Stimulated activated CD8-positive, alpha-beta memory T cell treated with anti-CD3 and anti-CD28 coated beads, Interleukin-15, amount 100 ng/mL, for 24 hours (primary cell): Measurements from ENCODE around the gene TRERF1.

Experiments
- DNase-seq: peaks from one replicate; pipeline ENCODE4 v3.0.0-alpha.2; 2020; ENCODE audit warnings: low read depth

TRERF1 gene

DNA sequence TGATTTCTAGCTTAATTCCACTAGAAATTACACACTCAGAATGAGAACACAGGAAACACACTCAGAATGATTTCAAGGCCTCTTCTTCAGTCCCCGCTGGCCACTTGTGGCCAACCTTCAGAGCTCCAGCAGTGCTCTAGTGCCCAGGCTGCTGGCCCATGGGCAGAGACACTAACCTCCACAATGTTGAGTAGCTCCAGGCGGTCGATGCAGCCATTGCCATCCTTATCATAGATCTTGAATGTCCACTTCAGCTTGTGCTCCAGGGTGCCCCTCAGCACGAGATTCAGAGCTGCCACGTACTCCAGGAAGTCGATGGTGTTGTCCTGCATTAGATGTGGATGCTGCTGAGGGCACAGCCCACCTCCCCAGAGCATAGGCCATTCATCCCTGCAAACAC, 263.3 kb downstream of the TRERF1 start:
- DNase-seq: no peak

- DNase-seq: no peak
Measured at GRCh38 chr6:42185597-42185996, 266.1 kb downstream of the TRERF1 start.

- no peak for DNase-seq
Measured at GRCh38 chr6:42184475-42184874, 267.3 kb downstream of the TRERF1 start.

DNA sequence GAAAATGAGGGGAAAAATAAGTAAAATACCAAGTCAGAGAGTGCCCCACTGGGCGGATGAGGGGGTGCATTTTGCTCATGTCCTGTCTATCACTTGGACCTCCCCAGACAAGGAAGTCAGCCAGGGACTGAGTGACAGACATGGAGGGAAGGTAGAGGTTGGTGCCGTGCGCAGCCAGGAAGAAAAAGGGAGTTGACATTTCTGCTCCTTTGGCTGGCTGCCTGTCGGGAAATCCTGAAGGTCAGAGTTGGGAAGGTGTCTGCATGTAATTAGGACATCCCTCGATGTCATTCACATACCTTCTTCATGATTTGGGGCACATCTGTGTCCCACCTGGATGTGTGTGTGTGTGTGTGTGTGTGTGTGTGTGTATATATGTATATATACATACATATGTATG, 269.6 kb downstream of the TRERF1 start:
- DNase-seq: no peak

GRCh38 chr6:42179945-42180313, 271.8 kb downstream of the TRERF1 start:
- no peak for DNase-seq

- no peak for DNase-seq
Measured at GRCh38 chr6:42179261-42179944, 272.3 kb downstream of the TRERF1 start.

DNA sequence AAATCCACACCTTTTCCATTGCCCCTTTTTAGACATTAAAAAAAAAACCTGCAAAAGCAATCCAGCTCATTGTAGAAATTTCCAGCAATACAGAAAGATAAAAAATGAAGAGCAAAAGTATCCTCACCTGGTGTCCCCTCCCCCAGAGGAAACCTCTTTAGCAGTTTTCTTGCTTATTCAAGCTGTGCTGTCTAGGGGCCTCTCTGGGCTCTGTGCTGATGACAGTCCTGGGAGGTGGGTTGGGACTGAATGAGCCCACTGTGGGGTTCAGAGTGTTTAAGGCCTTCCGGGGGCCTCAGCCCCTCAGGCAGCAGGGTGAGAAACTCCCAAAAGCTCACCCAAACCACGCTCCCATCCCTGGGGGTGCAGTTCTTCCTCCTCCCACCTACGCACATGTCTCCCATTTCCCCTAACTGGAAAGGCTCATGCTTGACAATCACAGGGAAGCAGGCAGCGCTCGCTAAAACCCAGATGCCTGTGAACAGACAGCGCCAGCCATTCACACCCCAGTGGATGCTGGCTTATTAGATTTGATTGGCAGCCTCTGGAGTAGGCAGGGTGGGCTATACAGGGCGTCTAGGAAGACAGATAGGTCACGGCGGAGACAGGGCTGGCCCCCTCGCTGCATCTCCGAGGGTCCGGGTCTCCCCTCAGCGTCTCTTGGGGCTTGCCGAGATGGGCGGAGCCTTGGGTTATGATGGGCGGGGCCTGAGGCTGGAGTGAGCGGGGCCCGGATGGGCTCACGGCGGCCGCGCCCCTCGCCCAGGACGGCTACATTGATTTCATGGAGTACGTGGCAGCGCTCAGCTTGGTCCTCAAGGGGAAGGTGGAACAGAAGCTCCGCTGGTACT, 274.0 kb downstream of the TRERF1 start:
- no peak for DNase-seq

DNA sequence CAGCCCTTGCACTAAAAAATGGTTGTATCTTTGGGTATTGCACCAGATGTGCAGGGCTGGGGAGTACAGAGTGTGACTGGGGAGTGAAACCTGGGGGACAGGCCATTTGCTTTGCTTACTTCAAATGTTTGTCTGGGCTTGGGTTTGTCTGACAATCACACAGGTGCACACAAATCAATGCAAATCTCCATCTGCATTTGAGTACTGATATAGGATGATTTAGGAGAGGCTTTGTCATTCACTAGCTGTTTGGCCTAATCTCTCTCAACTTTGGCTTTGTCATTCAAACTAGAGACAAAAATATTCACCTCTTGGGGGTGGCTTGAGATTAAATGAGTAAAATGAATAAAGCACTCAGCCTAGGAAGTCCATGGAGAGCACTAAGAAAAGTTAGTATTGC, 274.7 kb downstream of the TRERF1 start:
- DNase-seq: no peak

DNA sequence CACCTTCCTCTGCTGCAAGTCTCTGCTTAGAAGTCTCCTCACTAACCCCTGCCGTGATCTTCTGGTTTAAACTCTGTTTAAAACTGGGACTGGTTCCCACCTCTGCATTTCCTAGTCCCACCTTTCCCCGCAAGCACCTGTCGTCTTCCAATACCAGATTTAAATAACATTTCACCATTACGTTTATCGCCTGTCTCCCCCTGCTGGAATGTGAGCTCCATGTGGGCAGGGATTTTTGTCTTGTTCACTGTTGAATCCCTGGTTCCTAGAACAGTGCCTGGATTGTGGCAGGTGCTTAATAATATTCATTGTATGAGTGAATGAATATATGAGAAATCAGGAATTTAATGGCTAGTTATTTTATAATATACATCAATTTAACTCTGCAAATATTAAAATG, 275.9 kb downstream of the TRERF1 start:
- DNase-seq: no peak
